ENCODE results near the gene MEMO1.
"Not testable (repeated sequence)": the region's sequence is repeated elsewhere in the genome, so short reads cannot be mapped to it uniquely, and the experiment has no call there.

The MEMO1 gene

DNA sequence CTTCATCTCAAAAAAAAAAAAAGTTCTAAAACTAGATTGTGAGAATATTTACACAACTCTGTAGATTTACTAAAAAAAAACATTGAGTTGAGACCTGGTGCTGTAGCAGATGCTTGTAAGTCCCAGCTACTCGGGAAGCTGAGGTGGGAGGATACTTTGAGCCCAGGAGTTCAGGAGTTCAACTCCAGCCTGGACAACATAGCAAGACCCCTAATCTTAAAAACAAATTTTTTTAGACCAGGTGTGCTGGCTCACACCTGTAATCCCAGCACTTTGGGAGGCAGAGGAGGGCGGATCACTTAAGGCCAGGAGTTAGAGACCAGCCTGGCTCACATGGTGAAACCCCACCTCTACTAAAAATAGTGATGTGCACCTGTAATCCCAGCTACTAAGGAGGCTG lies 108.9 kb downstream of the MEMO1 start:
- DNase-seq = no peak

- DNase-seq = not testable (repeated sequence)
Measured at GRCh38 chr2:31900156-31900555, 110.7 kb downstream of the MEMO1 start.

- not testable (repeated sequence) for DNase-seq
Measured at GRCh38 chr2:31898346-31898745, 112.5 kb downstream of the MEMO1 start.

- DNase-seq = not testable (repeated sequence)
Measured at GRCh38 chr2:31897340-31897739, 113.5 kb downstream of the MEMO1 start.

DNA sequence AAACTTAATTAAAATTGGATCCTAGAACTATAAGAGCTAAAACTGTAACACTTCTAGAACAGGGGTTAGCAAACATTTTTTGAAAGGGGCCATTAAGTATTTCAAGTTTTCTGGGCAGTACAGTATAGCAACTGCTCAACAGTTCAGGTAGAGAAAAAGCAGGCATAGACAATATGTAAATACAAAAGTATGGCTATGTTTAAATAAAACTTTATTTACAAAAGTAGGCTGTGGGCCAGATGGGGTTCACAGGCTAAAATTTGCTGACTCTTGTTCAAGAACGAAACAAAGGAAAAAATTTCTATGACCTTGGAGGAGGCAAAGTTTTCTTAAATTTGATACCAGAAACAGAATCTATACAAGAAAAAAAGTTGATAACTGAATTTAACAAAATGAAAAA lies 114.5 kb downstream of the MEMO1 start:
- no peak for DNase-seq

DNA sequence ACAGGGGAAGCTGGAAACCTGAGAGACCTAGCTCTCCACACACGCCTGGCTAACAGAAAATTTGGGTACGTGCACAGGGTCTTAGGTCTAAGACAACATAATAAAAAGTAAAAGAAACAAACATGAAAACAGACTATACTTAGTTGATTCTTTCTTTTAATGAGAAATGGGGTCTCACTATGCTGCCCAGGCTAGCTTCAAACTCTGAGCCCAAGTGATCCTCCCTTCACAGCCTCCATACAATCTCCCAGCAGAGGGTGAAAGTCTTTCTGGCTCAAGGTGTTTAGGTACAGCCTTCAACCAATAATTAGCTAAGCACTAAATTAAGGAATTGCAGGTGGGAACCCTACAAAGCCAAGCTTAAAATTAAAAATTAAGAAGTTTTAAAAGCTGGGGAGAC lies 116.2 kb downstream of the MEMO1 start:
- no peak for DNase-seq

GRCh38 chr2:31893094-31893493 lies 117.7 kb downstream of the MEMO1 start:
- DNase-seq = peak; percentile 7

DNA sequence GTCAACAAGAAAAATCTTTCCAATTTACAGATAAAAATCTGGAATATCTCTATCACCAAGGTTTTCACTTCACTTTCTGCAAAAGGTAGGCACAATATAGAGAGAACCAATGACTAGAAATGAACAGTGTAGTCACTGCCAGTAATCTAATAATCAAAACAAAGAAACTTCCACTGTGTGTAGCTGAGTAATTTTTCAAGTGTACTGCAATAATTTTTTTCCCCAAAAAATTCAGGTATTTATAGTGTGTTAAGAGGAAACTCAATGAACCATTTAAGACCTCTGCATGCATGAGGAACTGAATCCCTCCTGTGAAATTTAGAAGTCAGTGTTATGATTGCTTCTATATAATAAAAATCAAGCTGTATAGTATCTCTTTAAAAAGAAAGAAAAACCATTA lies 121.8 kb downstream of the MEMO1 start:
- no peak for DNase-seq

DNA sequence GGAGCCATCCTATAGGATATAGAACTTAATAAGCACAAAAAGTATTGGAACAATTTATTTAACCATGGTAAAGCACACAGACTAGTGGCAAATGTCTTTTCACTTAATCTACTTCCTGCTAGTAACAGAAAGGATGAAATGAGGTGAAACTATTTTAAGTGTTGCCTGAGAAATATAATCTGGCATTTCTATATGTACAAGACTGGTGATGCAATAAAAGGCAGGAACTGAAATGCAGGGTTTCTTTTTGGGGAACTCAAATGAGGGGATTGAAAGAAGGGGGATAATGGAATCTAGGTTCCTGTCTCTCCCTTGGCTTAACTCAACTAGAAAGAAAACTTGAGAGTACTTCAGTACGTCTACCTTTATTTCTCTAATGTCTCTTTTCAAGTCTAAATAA lies 122.3 kb downstream of the MEMO1 start:
- no peak for DNase-seq

- DNase-seq = peak; percentile 34
Measured at GRCh38 chr2:31886700-31887099, 124.1 kb downstream of the MEMO1 start.

DNA sequence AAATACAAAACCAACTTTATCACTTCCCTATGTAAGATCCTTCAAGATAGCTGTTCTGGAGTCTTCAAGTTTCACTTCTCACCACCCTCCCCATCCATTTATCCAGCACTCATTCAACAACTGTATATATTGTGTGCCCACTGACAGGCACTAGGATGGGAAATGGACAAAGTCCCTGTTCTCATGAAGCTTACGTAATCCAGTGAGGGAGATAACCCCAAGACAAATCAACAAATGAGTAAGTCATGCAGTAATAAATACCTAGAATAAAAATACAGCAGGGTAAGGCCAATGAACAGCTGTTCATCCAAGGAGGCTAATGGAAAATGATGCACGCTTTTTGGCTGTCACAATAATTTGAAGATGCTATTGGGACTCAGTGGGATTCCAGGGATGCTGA lies 133.8 kb downstream of the MEMO1 start:
- DNase-seq = no peak

GRCh38 chr2:31874071-31874470 lies 136.7 kb downstream of the MEMO1 start:
- DNase-seq = no peak

- DNase-seq = no peak
Measured at GRCh38 chr2:31865215-31865614, 145.6 kb downstream of the MEMO1 start.

GRCh38 chr2:31863867-31864266 lies 146.9 kb downstream of the MEMO1 start:
- DNase-seq = no peak

DNA sequence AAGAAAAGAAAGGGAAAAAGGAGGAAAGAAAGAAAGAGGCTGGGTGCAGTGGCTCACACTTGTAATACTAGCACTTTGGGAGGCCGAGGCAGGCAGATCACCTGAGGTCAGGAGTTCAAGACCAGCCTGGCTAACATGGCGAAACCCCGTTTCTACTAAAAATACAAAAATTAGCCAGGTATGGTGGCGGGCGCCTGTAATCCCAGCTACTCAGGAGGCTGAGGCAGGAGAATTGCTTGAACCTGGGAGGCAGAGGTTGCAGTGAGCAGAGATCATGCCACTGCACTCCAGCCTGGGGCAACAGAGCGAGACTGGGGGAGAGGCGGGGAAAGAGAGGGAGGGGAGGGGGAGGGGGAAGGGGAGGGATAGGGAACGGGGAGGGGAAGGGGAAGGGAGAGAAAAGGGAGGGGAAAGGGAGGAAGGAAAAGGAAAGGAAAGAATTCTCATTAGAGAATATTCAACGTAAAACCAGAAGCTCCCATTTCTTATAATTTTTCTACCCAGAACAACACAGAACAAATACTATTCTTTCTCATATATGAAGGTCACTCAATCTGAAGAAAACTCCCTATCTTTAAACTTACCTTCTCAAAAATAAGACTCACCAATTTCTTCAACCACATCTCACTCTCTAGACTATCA lies 147.7 kb downstream of the MEMO1 start:
- DNase-seq = not testable (repeated sequence)

DNA sequence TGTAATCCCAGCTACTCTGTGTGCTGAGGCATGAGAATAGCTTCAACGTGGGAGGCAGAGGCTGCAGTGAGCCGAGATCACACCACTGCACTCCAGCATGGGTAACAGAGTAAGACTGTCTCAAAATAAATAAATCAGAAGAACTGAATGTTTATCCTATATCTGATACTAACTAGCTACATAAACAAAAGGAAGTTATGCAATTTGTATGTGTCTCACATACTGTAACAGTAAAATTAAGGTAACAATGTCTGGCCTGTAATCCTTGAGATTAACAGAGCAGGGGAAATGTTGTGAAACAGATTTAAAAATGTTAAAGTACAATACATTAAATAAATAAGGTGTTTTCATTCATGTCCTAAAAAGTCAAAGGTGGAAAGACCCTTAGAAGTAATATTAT lies 150.8 kb downstream of the MEMO1 start:
- no peak for DNase-seq

DNA sequence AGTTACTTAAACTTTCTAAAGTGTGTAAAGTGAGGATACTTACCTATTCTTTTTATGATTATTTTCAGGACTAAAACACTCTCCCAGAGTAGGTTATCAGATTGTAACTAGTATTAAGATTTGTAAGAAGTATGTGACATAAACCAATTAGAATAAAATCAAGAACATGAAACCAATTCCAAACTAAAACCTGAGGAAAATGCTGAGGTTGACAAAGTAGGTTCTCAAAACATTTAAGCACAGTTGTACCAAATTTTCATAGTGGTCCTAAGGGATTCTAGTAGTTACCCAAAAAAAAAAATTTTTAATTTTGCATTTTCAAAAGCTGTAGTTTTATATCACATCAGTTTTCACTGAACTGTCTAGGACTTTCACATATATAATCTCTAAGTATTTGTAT lies 157.3 kb downstream of the MEMO1 start:
- no peak for DNase-seq

- DNase-seq = not testable (repeated sequence)
Measured at GRCh38 chr2:31842150-31842549, 168.7 kb downstream of the MEMO1 start.

DNA sequence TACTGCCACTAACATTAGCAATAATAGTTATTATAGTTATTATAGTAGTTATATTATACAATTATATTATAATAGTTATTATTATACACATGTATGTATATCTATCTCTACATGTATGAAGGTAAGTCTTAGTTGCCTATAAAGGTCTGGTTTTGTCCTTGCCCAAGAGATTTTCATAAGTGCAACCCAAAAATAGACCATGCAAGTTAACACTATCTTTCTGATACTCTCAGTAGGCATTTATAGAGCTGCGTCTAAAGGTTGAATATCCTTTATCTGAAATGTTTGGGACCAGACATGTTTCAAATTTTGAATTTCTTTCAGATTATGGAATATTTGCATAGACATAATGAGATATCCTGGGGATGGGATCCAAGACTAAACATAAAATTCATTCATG lies 175.4 kb downstream of the MEMO1 start:
- no peak for DNase-seq

- no peak for DNase-seq
Measured at GRCh38 chr2:31832363-31832762, 178.4 kb downstream of the MEMO1 start.

DNA sequence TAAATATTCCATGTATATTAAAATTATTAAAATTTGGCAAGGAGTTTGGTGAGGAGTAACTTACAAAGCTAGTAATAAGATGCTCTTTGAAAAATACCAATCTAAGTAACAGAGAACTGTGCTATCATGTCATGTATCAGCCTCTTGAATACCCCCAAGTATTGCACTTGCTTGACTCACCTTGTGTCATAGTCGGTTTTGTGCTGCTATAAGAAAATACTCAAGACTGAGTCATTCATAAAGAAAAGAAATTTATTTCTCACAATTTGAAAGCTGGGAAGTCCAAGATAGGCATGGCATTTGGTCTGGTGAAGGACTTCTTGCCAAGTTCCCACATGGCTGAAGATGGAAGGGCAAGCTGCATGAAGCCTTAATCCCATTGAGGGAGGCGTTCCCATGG lies 179.2 kb downstream of the MEMO1 start:
- no peak for DNase-seq

GRCh38 chr2:31828891-31829290 lies 181.9 kb downstream of the MEMO1 start:
- no peak for DNase-seq

GRCh38 chr2:31823558-31823957 lies 187.2 kb downstream of the MEMO1 start:
- no peak for DNase-seq

GRCh38 chr2:31822587-31822986 lies 188.2 kb downstream of the MEMO1 start:
- DNase-seq = no peak
